Measurements from ENCODE around the gene GSK3B. TPM values are rescaled to one million over a fixed set of nuclear protein-coding genes. Genes with fewer than 3 reads are reported as not detected.

The GSK3B gene
- total and polyA plus RNA-seq, 2 donors (not counting 3 experiments of a cell fraction or from before 2014, with no cell fraction given): 22.1 to 50.1 TPM

GRCh38 chr3:119901148-119901547 is 193.1 kb downstream of the GSK3B start:
- no peaks in the 10 kb centered on the region for H3K9me1 ChIP-seq (replicated peaks; ENCODE audit: control insufficient read depth, extremely low read depth, insufficient read depth, low read length)
- no peak overlapping the region for H3K9ac ChIP-seq (replicated peaks; ENCODE audit: extremely low read depth, insufficient read depth, low read length)
- H3K27me3 ChIP-seq (ENCODE audit: control insufficient read depth in 2 of 2, insufficient read depth in 2 of 2, low read length in 2 of 2): no peaks in the 10 kb centered on the region
- dilution Hi-C loops (cut with MboI; ENCODE audit: extremely low pct_ligation_motif_present, low sequenced_read_pairs) (no loop called here), intact Hi-C loops (cut with micrococcal nuclease) (no loop called here)
- no peak overlapping the region for H3K4me2 ChIP-seq (ENCODE audit: insufficient read depth, low read length)
- CTCF ChIA-PET: interaction anchor here (1.6 kb wide), 1 partner anchor 9 kb away, joined by 5 read pairs; no protein-coding TSS in a partner anchor
- DNase-seq (ENCODE audit: low read depth, low spot score) (no peak), FAIRE-seq (no peak)
- TF ChIP-seq EZH2 (IDR thresholded peaks at IDR 0.05; ENCODE audit: borderline replicate concordance, low read depth, low read length, severe bottlenecking) (no peak), MYC (IDR thresholded peaks at IDR 0.05; ENCODE audit: low read depth, low read length) (no peak), CTCF (IDR thresholded peaks at IDR 0.05; ENCODE audit: extremely low read depth in 1 of 2, insufficient read depth in 1 of 2, low read depth in 1 of 2, low read length in 2 of 2) (no peak)
- H3K4me3 ChIP-seq (replicated peaks in 1 of 3; ENCODE audit: insufficient read depth in 1 of 3, low read depth in 1 of 3, low read length in 3 of 3): no peak overlapping the region
- POLR2A ChIA-PET: no interaction called here
- H4K20me1 ChIP-seq (replicated peaks; ENCODE audit: control insufficient read depth, extremely low read depth, insufficient read depth, low read length): no peaks in the 10 kb centered on the region
- H3K4me1 ChIP-seq (ENCODE audit: control insufficient read depth, extremely low read depth, insufficient read depth, low read length): no peaks in the 10 kb centered on the region
- no peaks in the 10 kb centered on the region for H3K9me3 ChIP-seq (replicated peaks; ENCODE audit: control insufficient read depth, insufficient read depth, low read length)
- H3K36me3 ChIP-seq (ENCODE audit: control insufficient read depth in 2 of 2, extremely low read depth in 1 of 2, insufficient read depth in 2 of 2, low read length in 2 of 2): peaks cover 0 to 3% of the 10 kb centered on the region in 2 experiments
- no peaks in the 10 kb centered on the region for H3K79me2 ChIP-seq (ENCODE audit: control insufficient read depth, insufficient read depth, low read length)
- no TSS peak for BruUV-seq (replicated peaks)
- H2AFZ ChIP-seq (ENCODE audit: low read depth, low read length): no peak overlapping the region
- no peak overlapping the region for H3K27ac ChIP-seq (ENCODE audit: insufficient read depth, low read depth, low read length)

GRCh38 chr3:119899192-119899511 is 195.1 kb downstream of the GSK3B start:
- no peak overlapping the region for H2AFZ ChIP-seq (ENCODE audit: low read depth, low read length)
- no peak overlapping the region for H3K9ac ChIP-seq (replicated peaks; ENCODE audit: extremely low read depth, insufficient read depth, low read length)
- H3K36me3 ChIP-seq (ENCODE audit: control insufficient read depth in 2 of 2, extremely low read depth in 1 of 2, insufficient read depth in 2 of 2, low read length in 2 of 2): no peaks in the 10 kb centered on the region
- intact Hi-C loops (cut with micrococcal nuclease): no loop called here
- no peak overlapping the region for H3K4me3 ChIP-seq (replicated peaks in 1 of 3; ENCODE audit: insufficient read depth in 1 of 3, low read depth in 1 of 3, low read length in 3 of 3)
- POLR2A ChIA-PET: no interaction called here
- no TSS peak for BruUV-seq (replicated peaks)
- CTCF ChIA-PET: no interaction called here
- dilution Hi-C loops (cut with MboI; ENCODE audit: extremely low pct_ligation_motif_present, low sequenced_read_pairs): no loop called here
- H3K79me2 ChIP-seq (ENCODE audit: control insufficient read depth, insufficient read depth, low read length): no peaks in the 10 kb centered on the region
- no peaks in the 10 kb centered on the region for H4K20me1 ChIP-seq (replicated peaks; ENCODE audit: control insufficient read depth, extremely low read depth, insufficient read depth, low read length)
- H3K27ac ChIP-seq (ENCODE audit: insufficient read depth, low read depth, low read length): no peak overlapping the region
- H3K4me2 ChIP-seq (ENCODE audit: insufficient read depth, low read length): no peak overlapping the region
- H3K27me3 ChIP-seq (ENCODE audit: control insufficient read depth in 2 of 2, insufficient read depth in 2 of 2, low read length in 2 of 2): no peaks in the 10 kb centered on the region
- no peaks in the 10 kb centered on the region for H3K9me1 ChIP-seq (replicated peaks; ENCODE audit: control insufficient read depth, extremely low read depth, insufficient read depth, low read length)
- H3K9me3 ChIP-seq (replicated peaks; ENCODE audit: control insufficient read depth, insufficient read depth, low read length): no peaks in the 10 kb centered on the region
- DNase-seq (ENCODE audit: low read depth, low spot score): no peak
- no peak for FAIRE-seq
- TF ChIP-seq GATA2 (IDR thresholded peaks at IDR 0.05; ENCODE audit: insufficient read depth, insufficient read length, low read depth, low read length) (no peak), MYC (IDR thresholded peaks at IDR 0.05; ENCODE audit: low read depth, low read length) (no peak), CTCF (IDR thresholded peaks at IDR 0.05; ENCODE audit: extremely low read depth in 1 of 2, insufficient read depth in 1 of 2, low read depth in 1 of 2, low read length in 2 of 2) (no peak), POLR2A (IDR thresholded peaks at IDR 0.05; ENCODE audit: low read depth, low read length) (no peak), POLR2AphosphoS5 (IDR thresholded peaks at IDR 0.05; ENCODE audit: insufficient read depth, low read depth, low read length) (no peak)
- no peaks in the 10 kb centered on the region for H3K4me1 ChIP-seq (ENCODE audit: control insufficient read depth, extremely low read depth, insufficient read depth, low read length)
